ENCODE results near the gene AOC1.

Gene AOC1

GRCh38 chr7:150829426-150829825 lies 22.9 kb upstream of the AOC1 start:
- H3K36me3 ChIP-seq (ENCODE audit: control insufficient read depth in 2 of 2, insufficient read depth in 1 of 2, low read length in 2 of 2), result no peaks in the 10 kb centered on the region
- ChIA-PET CTCF (interaction anchor here (0.6 to 0.7 kb wide), 2 partner anchors 12 to 1297 kb away, joined by 3 read pairs; no protein-coding TSS in a partner anchor), POLR2A (no interaction called here)
- no peak overlapping the region for H3K27ac ChIP-seq (ENCODE audit: extremely low read depth, low read depth, low read length)
- no peaks in the 10 kb centered on the region for H3K4me1 ChIP-seq (ENCODE audit: control insufficient read depth, insufficient read depth, low read length)
- H3K9me3 ChIP-seq (ENCODE audit: control insufficient read depth, insufficient read depth, low read depth, low read length), result no peaks in the 10 kb centered on the region
- TF ChIP-seq ZNF513 (tag by site-specific recombination; IDR thresholded peaks at IDR 0.05) (peak; percentile 36; the same call in 1 of the 2 replicates), ZNF366 (tag by site-specific recombination; conservative IDR thresholded peaks at IDR 0.05) (peak; percentile 46; the same call in 1 of the 2 replicates), ZNF132 (tag by site-specific recombination; IDR thresholded peaks at IDR 0.05; ENCODE audit: borderline replicate concordance) (no peak)
- H3K4me3 ChIP-seq (ENCODE audit: low read depth, low read length), result no peak overlapping the region

- Histone ChIP-seq H3K36me3 (ENCODE audit: control insufficient read depth in 2 of 2, insufficient read depth in 1 of 2, low read length in 2 of 2) (no peaks in the 10 kb centered on the region), H3K4me1 (ENCODE audit: control insufficient read depth, insufficient read depth, low read length) (no peaks in the 10 kb centered on the region), H3K27ac (ENCODE audit: extremely low read depth, low read depth, low read length) (no peak overlapping the region), H3K9me3 (ENCODE audit: control insufficient read depth, insufficient read depth, low read depth, low read length) (no peaks in the 10 kb centered on the region), H3K4me3 (ENCODE audit: low read depth, low read length) (no peak overlapping the region)
- ChIA-PET CTCF (no interaction called here), POLR2A (no interaction called here)
- TF ChIP-seq ZNF449 (tag by site-specific recombination; IDR thresholded peaks at IDR 0.05), result peak; percentile 71; the same call in 1 of the 2 replicates
- no peak for TF ChIP-seq ZNF223 (tag by site-specific recombination; IDR thresholded peaks at IDR 0.05)
- TF ChIP-seq KLF1 (tag by site-specific recombination; IDR thresholded peaks at IDR 0.05), result peak; percentile 76
Observed at GRCh38 chr7:150830937-150831336, 21.4 kb upstream of the AOC1 start.

GRCh38 chr7:150831851-150832250 lies 20.5 kb upstream of the AOC1 start:
- TF ChIP-seq ZNF623 (tag by site-specific recombination; IDR thresholded peaks at IDR 0.05) (no peak), ZNF658 (tag by site-specific recombination; IDR thresholded peaks at IDR 0.05) (no peak), WT1 (tag by site-specific recombination; IDR thresholded peaks at IDR 0.05) (no peak), YY1 (tag by site-specific recombination; IDR thresholded peaks at IDR 0.05) (no peak), ZNF558 (tag by site-specific recombination; IDR thresholded peaks at IDR 0.05) (no peak), INSM2 (tag by site-specific recombination; IDR thresholded peaks at IDR 0.05) (no peak), ZBTB6 (tag by site-specific recombination; IDR thresholded peaks at IDR 0.05) (no peak), EGR2 (tag by site-specific recombination; IDR thresholded peaks at IDR 0.05; ENCODE audit: low read depth) (no peak), ZBTB1 (tag by site-specific recombination; IDR thresholded peaks at IDR 0.05) (no peak), ZNF354C (tag by site-specific recombination; IDR thresholded peaks at IDR 0.05; ENCODE audit: borderline replicate concordance, low read depth) (no peak), ZNF670 (tag by site-specific recombination; IDR thresholded peaks at IDR 0.05; ENCODE audit: low read depth) (no peak), ZNF585B (tag by site-specific recombination; IDR thresholded peaks at IDR 0.05) (no peak), GLI4 (tag by site-specific recombination; IDR thresholded peaks at IDR 0.05) (no peak), ZNF600 (tag by site-specific recombination; IDR thresholded peaks at IDR 0.05) (no peak)
- CTCF ChIA-PET, result interaction anchor here (0.6 to 1.9 kb wide), 2 partner anchors 53 to 235 kb away, joined by 5 to 7 read pairs; no protein-coding TSS in a partner anchor
- H3K36me3 ChIP-seq (ENCODE audit: control insufficient read depth in 2 of 2, insufficient read depth in 1 of 2, low read length in 2 of 2), result no peaks in the 10 kb centered on the region

More at GRCh38 chr7:150831851-150832250, 20.5 kb upstream of the AOC1 start:
- POLR2A ChIA-PET, result no interaction called here
- no peak overlapping the region for H3K27ac ChIP-seq (ENCODE audit: extremely low read depth, low read depth, low read length)
- no peaks in the 10 kb centered on the region for H3K9me3 ChIP-seq (ENCODE audit: control insufficient read depth, insufficient read depth, low read depth, low read length)
- no peaks in the 10 kb centered on the region for H3K4me1 ChIP-seq (ENCODE audit: control insufficient read depth, insufficient read depth, low read length)
- H3K4me3 ChIP-seq (ENCODE audit: low read depth, low read length), result no peak overlapping the region
